ENCODE results near the gene PARP15. TPM values are rescaled to one million over a fixed set of nuclear protein-coding genes. Genes with fewer than 3 reads are reported as not detected.

The PARP15 gene
- total and polyA plus RNA-seq, 2 experiments from 2014 or later = 0.39 to 0.87 TPM

GRCh38 chr3:122615303-122615702 is 37.9 kb downstream of the PARP15 start (continued):
- no peak for TF ChIP-seq CREB1 (CRISPR knock-in tag; IDR thresholded peaks at IDR 0.05; ENCODE audit: low read depth)
- no peak for TF ChIP-seq JUNB (IDR thresholded peaks at IDR 0.05; ENCODE audit: unreplicated experiment)
- TF ChIP-seq CTCF (conservative IDR thresholded peaks at IDR 0.05; ENCODE audit: low read depth in 2 of 2) = no peak

GRCh38 chr3:122618614-122619013 is 41.2 kb downstream of the PARP15 start:
- no peaks in the 10 kb centered on the region for H3K36me3 ChIP-seq (ENCODE audit: insufficient read depth)
- peak in 1 of 2 experiments; percentile 49; a peak in 2 of 4 replicates for TF ChIP-seq CTCF (conservative IDR thresholded peaks at IDR 0.05; ENCODE audit: low read depth in 2 of 2)
- no peak for TF ChIP-seq JUNB (IDR thresholded peaks at IDR 0.05; ENCODE audit: unreplicated experiment)
- peak; percentile 33 for DNase-seq (ENCODE audit: low spot score)
- Mint-ChIP-seq H3K4me3 (no peak overlapping the region), H3K27me3 (ENCODE audit: insufficient read depth, low read depth, poor library complexity) (peaks cover 1% of the 10 kb centered on the region), H3K27ac (no peak overlapping the region), H3K4me1 (peaks cover 16% of the 10 kb centered on the region), H3K9me3 (no peaks in the 10 kb centered on the region), H3K36me3 (ENCODE audit: low read depth) (no peaks in the 10 kb centered on the region)
- no peaks in the 10 kb centered on the region for H3F3A ChIP-seq (replicated peaks; ENCODE audit: low read depth)
- H3K79me2 ChIP-seq (replicated peaks; ENCODE audit: insufficient read depth) = no peaks in the 10 kb centered on the region
- no peaks in the 10 kb centered on the region for H4K20me1 ChIP-seq (replicated peaks; ENCODE audit: insufficient read depth)
- H3K4me2 ChIP-seq = no peak overlapping the region
- no peaks in the 10 kb centered on the region for H3K27me3 ChIP-seq (ENCODE audit: insufficient read depth)
- H3K27ac ChIP-seq (ENCODE audit: low read depth) = no peak overlapping the region
- peak; percentile 73 for ATAC-seq
- H3K4me1 ChIP-seq (ENCODE audit: insufficient read depth) = peaks cover 7% of the 10 kb centered on the region
- no peak overlapping the region; the same call in 1 of the 2 replicates for H2AFZ ChIP-seq
- no peaks in the 10 kb centered on the region for H3K9me2 ChIP-seq (ENCODE audit: insufficient read depth)
- H3K4me3 ChIP-seq = no peak overlapping the region

GRCh38 chr3:122619040-122619439 is 41.6 kb downstream of the PARP15 start:
- H3K27ac Mint-ChIP-seq = no peak overlapping the region
- no peak overlapping the region for H2AFZ ChIP-seq
- H3K9me2 ChIP-seq (ENCODE audit: insufficient read depth) = no peaks in the 10 kb centered on the region
- H3F3A ChIP-seq (replicated peaks; ENCODE audit: low read depth) = no peaks in the 10 kb centered on the region
- H3K4me2 ChIP-seq = no peak overlapping the region
- H3K27me3 ChIP-seq (ENCODE audit: insufficient read depth) = no peaks in the 10 kb centered on the region
- no peak overlapping the region for H3K4me3 ChIP-seq
- H4K20me1 ChIP-seq (replicated peaks; ENCODE audit: insufficient read depth) = no peaks in the 10 kb centered on the region
- TF ChIP-seq ETS1 (IDR thresholded peaks at IDR 0.05) = no peak
- H3K27me3 Mint-ChIP-seq (ENCODE audit: insufficient read depth, low read depth, poor library complexity) = peaks cover 1% of the 10 kb centered on the region
- no peaks in the 10 kb centered on the region for H3K79me2 ChIP-seq (replicated peaks; ENCODE audit: insufficient read depth)
- DNase-seq (ENCODE audit: low spot score) (no peak), ATAC-seq (no peak)
- peaks cover 7% of the 10 kb centered on the region for H3K4me1 ChIP-seq (ENCODE audit: insufficient read depth)
- H3K36me3 ChIP-seq (ENCODE audit: insufficient read depth) = no peaks in the 10 kb centered on the region
- peaks cover 16% of the 10 kb centered on the region for H3K4me1 Mint-ChIP-seq
- H3K27ac ChIP-seq (ENCODE audit: low read depth) = no peak overlapping the region
- H3K4me3 Mint-ChIP-seq = no peak overlapping the region
- H3K36me3 Mint-ChIP-seq (ENCODE audit: low read depth) = no peaks in the 10 kb centered on the region
- H3K9me3 Mint-ChIP-seq = no peaks in the 10 kb centered on the region
